CD4-positive, alpha-beta T cell treated with Interleukin-12 subunit alpha and Interleukin-12 subunit beta, for 1 hour (primary cell): ENCODE results near the gene SLC4A8.

ENCODE experiments used
- DNase-seq: peaks from one replicate; pipeline ENCODE4 v3.0.0-alpha.2; 2020

SLC4A8 gene

DNA sequence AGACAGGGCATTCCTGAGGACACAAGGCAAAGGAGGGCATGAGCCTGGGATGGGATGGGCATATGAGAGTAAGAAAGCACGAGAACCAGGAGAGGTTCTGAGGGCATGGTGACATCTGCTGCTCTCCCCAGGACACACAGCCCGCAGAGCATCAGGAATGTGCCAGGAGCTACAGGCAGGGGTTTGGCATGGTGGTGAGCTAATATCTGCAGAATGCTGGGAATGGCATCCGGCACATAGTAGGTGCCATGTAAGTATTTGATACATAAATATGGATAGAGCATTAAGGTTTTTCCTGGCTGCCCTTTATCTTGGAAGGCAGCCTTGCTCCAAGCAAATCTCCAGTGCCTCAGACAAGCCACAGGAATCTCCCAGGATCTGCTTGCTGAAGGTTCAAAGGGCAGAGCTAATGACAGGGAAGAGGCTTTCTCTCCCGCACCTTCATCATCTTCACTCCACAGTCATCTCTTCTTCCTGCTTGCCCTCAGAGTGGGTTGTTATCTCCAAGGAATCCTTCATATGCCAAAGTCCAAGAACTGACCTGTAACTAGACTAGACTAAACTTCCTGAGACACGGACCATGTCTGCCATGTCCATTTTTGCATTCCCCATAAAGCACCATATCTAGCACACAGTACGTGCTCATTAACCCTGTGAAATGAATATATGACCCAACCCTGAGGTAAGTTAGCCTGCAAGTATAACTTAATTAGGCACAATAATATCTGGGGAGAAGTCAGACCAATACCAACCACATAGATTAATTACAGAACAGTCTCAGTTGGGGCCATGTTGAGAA, 104.4 kb downstream of the SLC4A8 start:
- no peak for DNase-seq

DNA sequence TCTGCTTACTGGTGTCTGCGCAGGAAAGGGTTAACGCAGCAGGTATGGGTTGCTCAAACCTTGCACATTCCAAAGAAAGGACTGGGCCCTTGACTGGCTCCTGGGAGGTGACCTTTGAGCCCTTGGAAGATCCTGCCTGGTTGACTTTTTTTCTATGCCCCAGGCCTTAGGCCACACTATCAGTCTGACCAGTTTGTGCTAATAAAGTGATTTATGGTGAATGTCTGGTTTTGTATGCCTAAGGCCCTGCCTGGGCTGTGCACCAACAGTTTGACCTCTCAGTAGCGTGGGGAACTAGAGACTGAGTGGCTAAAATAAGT, 105.0 kb downstream of the SLC4A8 start:
- DNase-seq: no peak

DNA sequence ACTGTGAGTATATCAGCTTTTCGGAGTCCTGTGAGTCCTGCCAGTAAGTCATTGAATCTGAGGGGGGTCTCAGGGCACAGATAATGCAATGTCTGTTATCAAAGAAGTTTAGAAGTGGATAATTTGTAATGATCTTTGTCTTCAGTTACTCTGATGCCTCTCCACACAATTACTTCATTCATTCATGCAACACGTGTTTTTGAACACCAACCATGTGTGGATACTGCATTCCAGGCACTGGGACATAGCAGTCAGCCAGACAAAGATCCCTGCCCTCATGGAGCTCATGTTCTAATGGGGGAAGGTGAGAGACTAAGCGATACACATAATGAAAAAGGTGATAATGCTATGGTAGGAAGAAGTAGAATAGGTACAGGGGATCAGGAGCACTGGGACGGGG, 105.6 kb downstream of the SLC4A8 start:
- no peak for DNase-seq

GRCh38 chr12:51531284-51531977, 106.8 kb downstream of the SLC4A8 start:
- DNase-seq: no peak

DNA sequence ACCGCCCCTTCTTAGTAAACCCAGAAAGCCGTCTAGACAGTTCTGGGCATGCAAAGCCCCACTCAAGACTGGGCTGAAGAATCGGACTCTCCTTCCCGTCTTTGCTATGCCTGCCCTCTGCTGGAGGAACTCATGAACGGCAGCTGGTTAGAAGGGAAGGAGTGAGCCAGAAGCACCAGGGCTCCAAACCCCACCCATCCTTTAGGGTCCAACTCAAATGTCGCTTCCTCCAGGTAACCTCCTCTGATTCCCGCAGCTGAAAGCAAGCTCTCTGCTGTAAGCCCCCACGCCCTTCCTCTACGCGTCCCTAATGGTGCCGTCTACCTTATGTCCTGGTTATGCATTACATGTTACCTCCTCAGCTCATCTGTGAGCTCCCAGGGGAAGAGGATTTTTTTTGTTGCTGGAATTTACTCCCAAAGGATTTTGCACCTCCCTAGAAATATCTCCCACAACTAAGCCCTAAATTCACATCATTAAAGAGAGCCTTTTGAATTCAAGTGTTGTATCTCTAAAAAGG, 107.4 kb downstream of the SLC4A8 start:
- DNase-seq: peak; percentile 78

DNA sequence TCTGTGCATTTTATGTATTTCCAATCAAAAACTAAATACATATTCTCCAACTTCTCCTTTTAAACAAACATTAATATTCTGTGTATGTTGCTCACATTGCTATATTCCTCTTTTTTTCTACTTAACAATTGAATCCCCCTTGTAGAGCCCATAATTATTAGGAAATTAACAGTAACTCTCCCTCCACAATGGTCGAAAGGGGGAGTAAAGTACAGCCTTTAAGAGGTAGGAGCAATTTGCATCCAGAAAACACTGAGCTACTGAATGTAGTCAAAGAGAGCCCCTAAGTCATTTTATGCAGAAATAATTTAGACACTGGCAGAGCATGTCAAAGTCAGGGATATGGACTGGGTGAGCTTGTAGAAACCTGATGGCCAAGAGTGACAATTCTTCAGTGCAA, 109.2 kb downstream of the SLC4A8 start:
- DNase-seq: no peak

DNA sequence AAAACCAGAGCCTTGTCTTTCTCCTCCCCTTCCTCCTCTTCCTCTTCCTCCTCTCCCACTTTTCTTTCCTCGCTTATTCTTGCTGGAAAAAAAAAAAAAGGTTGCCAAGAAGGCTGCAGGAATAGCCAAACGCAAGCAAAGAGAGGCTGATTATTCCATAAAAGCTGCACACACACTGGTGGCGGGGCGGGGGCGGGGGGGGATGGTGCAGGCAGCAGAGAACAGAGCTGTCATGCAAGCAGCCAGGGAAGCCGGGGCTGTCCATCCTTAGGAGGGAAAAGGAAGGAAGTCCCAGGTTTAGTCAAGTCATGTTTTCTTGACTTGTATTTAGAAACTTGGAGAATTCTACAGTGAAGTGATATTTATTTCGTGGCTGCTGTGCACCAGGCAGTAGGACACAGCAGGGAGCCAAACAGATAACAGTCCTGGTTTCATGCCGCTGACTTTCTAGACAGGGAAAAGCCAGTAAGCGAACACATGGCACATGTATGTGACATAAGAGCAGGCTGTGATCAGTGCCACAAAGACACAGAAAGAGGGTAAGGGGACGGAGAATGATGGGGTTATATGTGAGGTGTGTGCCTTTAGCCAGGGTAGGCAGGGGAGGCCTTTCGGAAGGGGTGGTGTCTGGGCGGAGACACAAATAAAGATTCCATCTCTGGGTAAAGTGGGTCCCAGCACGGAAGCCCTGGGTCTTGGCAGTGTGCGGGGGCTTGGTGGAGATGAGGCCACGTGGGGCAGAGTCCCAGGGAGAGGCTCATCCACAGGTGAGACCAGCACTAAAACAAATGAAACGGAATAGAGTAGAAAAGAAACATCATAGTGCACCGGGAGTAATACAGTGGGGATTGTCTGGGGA, 109.8 kb downstream of the SLC4A8 start:
- no peak for DNase-seq

DNA sequence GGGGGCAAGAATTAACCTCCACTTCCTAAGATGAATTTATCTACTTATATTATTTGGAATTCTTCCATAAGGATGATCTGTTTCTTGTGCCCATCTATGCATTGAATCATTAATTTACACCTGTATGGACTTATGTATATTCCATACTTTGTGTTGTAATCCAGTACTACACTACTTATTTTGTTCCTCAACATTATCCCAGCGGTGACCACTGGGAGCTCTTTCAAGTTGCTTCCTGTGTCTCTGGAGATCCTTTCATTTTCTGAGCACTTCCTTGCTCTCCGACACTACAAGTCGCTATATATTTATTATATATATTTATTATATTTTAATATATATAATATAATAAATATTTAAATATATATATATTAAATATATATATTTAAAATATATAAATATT, 111.5 kb downstream of the SLC4A8 start:
- no peak for DNase-seq

DNA sequence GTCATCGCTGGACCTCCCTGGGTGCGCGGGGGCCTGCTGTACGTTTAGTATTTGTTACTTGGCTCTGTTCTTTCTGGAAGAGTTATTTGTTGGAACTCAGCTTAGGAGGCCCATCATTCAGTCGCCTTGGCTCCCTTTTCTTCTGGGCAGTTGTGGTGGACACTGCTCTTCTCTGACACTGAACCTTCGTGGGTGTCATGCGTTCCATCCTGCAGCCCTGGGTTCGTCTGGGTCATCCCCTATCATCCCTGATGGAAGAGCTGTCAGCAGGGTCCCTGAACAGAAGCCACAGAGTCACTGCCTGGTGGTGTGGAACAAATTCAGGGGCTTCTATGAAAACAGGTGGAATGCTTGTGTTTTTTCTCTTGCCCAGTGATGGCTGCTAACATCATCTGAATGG, 113.5 kb downstream of the SLC4A8 start:
- DNase-seq: no peak

DNA sequence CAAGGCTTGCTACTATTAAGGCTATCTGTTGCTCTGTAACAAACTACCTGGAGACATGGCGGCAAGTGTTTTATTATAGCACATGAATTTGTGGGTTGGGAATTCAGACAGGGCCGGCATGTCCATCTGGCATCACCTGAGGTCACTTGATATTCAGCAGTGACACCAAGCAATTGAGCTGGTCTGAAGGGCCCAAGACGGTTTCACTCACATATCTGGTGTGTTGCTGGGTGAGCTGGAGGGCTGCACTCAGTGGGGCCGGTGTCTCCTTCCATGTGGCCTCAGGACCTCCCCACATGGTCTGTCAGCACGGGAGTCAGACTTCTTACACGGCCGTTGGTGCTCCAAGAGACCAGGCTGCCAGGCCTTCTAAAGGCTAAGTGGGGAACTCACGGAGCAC, 114.0 kb downstream of the SLC4A8 start:
- DNase-seq: no peak

DNA sequence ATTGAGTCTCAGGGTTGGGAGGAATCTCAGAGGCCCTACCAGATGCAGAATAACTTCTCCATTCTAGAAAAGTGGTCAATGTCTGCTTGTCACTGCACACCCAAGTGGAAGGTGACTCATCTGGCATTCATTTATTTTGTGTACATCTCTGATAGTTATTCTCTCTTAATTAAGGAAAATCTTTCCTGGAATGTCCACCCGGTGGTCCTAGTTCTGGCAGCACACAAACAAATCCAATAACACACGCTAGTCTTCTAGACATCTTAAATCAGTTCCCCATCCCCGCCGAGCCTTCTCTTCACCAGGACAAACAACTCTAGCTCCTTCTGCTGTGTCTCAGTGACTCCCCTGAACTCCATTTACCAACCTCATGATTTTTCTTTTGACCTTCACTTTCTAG, 116.4 kb downstream of the SLC4A8 start:
- DNase-seq: no peak

DNA sequence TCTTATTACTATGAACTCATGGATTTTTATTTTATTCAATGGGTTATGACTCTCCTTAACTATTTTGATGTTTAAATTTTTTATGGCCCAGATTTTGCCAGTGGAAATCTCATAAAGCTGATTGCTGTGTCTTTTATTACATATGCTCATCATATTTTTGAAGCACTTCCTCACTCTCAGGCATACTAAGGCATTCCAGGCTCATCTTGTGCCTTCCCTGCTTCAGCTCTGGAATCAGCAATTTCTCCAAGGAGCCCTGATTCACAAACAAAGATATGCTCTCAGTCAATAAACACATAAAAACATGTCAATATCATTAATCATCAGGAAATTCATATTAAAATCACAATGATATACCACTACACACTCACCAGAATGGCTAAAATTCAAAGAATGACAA, 121.5 kb downstream of the SLC4A8 start:
- no peak for DNase-seq

GRCh38 chr12:51547606-51548005, 123.0 kb downstream of the SLC4A8 start:
- no peak for DNase-seq

DNA sequence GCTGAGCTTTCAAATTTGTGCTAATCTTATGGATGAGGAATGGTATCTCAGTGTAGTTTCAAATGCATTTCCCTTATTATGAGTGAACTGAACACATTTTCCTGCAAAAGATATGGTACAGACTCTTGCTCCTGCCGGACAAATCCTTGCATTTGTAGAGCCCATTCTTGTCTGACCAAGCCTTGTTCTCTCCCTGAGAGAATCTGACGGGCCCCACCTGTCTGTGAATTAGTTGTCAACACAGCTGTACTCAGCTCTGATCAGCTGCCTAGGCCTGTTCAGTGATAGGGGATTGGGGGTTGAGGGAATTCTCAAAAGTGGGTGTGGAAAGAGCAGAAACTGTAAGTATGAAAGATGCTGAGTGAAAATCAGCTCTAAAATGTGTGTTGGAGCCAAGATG, 123.6 kb downstream of the SLC4A8 start:
- DNase-seq: no peak

- DNase-seq: no peak
Observed at GRCh38 chr12:51549637-51550036, 125.0 kb downstream of the SLC4A8 start.
